ENCODE results near the gene MPZL1. TPM values are rescaled to one million over a fixed set of nuclear protein-coding genes. Genes with fewer than 3 reads are reported as not detected.

Gene MPZL1
- total and polyA plus RNA-seq, 2 of the 13 experiments (the other 11 are each of a cell fraction or from before 2014, with no cell fraction given) = 38.0 to 68.7 TPM

GRCh38 chr1:167721617-167722151, at the start of gene MPZL1 (continued):
- TF ChIP-seq RBM39 (IDR thresholded peaks at IDR 0.05; ENCODE audit: low read depth, low read length, poor library complexity, severe bottlenecking) (peak; percentile 71), ZNF574 (CRISPR knock-in tag; IDR thresholded peaks at IDR 0.05) (peak; percentile 47), MXD4 (CRISPR knock-in tag; IDR thresholded peaks at IDR 0.05) (peak; percentile 38; the same call in 1 of the 2 replicates), ZNF318 (CRISPR knock-in tag; IDR thresholded peaks at IDR 0.05) (no peak), ZNF616 (CRISPR knock-in tag; IDR thresholded peaks at IDR 0.05; ENCODE audit: low read depth) (peak; percentile 37; the same call in 1 of the 2 replicates), ZNF33B (CRISPR knock-in tag; IDR thresholded peaks at IDR 0.05) (peak; percentile 37; the same call in 1 of the 2 replicates), IRX3 (CRISPR knock-in tag; IDR thresholded peaks at IDR 0.05; ENCODE audit: borderline replicate concordance, low read depth) (no peak), ZNF720 (CRISPR knock-in tag; IDR thresholded peaks at IDR 0.05) (no peak), MEF2D (CRISPR knock-in tag; IDR thresholded peaks at IDR 0.05) (no peak), HES4 (CRISPR knock-in tag; IDR thresholded peaks at IDR 0.05; ENCODE audit: borderline replicate concordance) (no peak), ZNF800 (CRISPR knock-in tag; IDR thresholded peaks at IDR 0.05) (peak; percentile 8; the same call in 1 of the 2 replicates), FOXA1 (IDR thresholded peaks at IDR 0.05) (no peak), FOXA1 (CRISPR knock-in tag; IDR thresholded peaks at IDR 0.05) (no peak), NR2F6 (IDR thresholded peaks at IDR 0.05) (no peak), NR2F6 (CRISPR knock-in tag; IDR thresholded peaks at IDR 0.05) (no peak), MAFK (conservative IDR thresholded peaks at IDR 0.05 in 1 of 2, IDR thresholded peaks at IDR 0.05 in 1 of 2; ENCODE audit: low read length in 2 of 2) (no peak), ZBTB7A (CRISPR knock-in tag; IDR thresholded peaks at IDR 0.05) (no peak), MTF2 (CRISPR knock-in tag; IDR thresholded peaks at IDR 0.05; ENCODE audit: borderline replicate concordance) (no peak), ELF3 (CRISPR knock-in tag; IDR thresholded peaks at IDR 0.05) (peak; percentile 58)
